T-helper 2 cell treated with Interferon-gamma antibody and Interleukin-4, amounts not matched to agents 100 ng/mL and 5 ng/mL, for 36 hours (primary cell): ENCODE measurements around the gene GSTM2. TPM values are rescaled to one million over a fixed set of nuclear protein-coding genes. Genes with fewer than 3 reads are reported as not detected.
"Not testable (repeated sequence)": the region's sequence is repeated elsewhere in the genome, so short reads cannot be mapped to it uniquely, and the experiment has no call there.

Experiments used
- intact Hi-C: fragments of 100-400 bp; cut with micrococcal nuclease; formaldehyde crosslinking; loops from one replicate; pipeline ENCODE4 v1.15.1; 2023
- total RNA-seq: library from RNA; stranded (reverse); gene quantifications from 2 replicates; pipeline ENCODE4 v1.2.3, GENCODE V29; 2022

Gene GSTM2
- total RNA-seq, 1 donor from 2014 or later = 44.3 TPM

DNA sequence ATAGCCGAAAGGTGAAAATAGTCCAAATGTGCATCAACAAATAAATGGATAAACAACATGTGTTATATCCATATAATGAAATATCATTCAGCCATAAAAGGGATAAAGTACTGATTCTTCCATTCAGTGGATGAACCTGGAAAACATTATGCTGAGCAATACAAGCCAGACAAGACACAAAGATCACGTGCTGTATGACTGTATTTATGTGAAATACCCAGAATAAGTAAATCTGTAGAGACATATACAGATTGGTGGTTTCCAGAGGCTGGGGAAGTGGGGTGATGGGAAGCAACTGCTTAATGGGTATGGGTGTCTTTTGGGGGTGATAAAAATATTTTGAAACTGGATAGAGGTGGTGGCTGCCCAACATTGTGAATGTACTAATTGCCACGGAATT, 25.2 kb upstream of the GSTM2 start:
- intact Hi-C loops = loop anchor here (1.0 to 5.0 kb wide), 4 partner anchors 45 to 342 kb away; partner anchors contain the start of genes AHCYL1, CSF1 and GSTM1

GRCh38 chr1:109643385-109644230, 24.2 kb upstream of the GSTM2 start:
- intact Hi-C loops = loop anchor here (1.0 to 5.0 kb wide), 4 partner anchors 44 to 341 kb away; partner anchors contain the start of genes AHCYL1, CSF1 and GSTM1

- intact Hi-C loops = loop anchor here (5.0 kb wide), 1 partner anchor 268 kb away; the partner anchor contains the start of gene CSF1
Measured at GRCh38 chr1:109644670-109645069, 23.2 kb upstream of the GSTM2 start.

DNA sequence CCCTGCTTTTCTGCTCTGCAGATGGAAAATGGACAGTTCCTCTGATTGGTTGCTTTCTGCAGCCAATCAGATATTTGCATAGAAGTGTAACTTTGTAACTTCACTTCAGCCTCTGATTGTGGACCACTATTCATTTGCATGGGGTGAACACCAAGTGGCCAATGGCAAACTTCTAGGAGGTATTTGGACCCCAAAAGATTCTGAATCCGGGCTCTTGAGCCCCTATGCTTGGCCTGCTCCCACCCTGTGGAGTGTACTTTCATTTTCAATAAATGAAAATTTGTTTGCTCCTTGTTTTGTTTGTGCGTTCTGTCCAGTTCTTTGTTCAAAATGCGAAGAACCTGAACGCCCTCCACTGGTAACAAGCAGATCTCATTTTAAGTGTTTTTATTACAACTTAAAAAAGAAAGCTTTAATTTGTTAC, 18.4 kb upstream of the GSTM2 start:
- intact Hi-C loops = no loop called here

DNA sequence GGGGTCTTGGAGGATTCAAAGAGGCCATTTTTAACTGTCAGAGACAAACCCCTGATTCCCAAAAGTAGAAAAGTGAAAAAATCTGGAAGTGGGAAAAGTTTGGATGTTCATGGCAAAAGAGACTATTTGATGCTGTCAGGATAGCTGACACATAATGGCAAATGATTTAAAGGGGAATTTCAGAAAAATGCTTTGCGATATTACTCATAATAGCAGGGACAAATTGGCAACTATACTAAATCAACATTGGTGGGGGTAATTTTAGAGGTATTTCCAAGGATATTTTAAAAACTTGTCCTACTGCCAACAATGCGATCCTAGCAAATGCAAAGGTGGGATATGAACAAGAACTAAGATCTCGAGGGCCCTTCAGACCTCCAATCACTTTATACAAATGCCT, 17.2 kb upstream of the GSTM2 start:
- intact Hi-C loops = no loop called here

- intact Hi-C loops = no loop called here
Measured at GRCh38 chr1:109652402-109652801, 15.5 kb upstream of the GSTM2 start.

GRCh38 chr1:109653306-109653705, 14.6 kb upstream of the GSTM2 start:
- intact Hi-C loops = no loop called here

- intact Hi-C loops = no loop called here
Measured at GRCh38 chr1:109654519-109654918, 13.3 kb upstream of the GSTM2 start.

GRCh38 chr1:109655615-109656519, 12.0 kb upstream of the GSTM2 start, which contains the start of gene GSTM4:
Gene GSTM4, plus strand, starts transcription at chr1:109656099. Its CDS starts 291 bp downstream, at chr1:109656390.
- intact Hi-C loops = no loop called here

DNA sequence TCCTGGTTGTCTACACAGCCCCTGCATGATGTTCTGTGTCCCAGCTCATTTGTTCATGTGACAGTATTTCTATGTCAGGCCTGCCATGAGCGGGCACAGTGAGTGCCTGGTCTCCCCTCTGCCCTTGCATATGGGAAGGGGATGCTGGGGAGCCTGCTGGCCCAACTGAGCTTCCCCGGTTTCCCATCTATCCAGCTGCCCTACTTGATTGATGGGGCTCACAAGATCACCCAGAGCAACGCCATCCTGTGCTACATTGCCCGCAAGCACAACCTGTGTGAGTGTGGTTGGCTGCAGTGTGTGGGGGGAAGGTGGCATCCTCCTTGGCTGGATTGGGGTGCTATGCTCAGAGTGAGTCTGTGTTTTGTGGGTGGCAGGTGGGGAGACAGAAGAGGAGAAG, 10.5 kb upstream of the GSTM2 start:
- intact Hi-C loops = no loop called here

- intact Hi-C loops = no loop called here
Measured at GRCh38 chr1:109657970-109658369, 9.9 kb upstream of the GSTM2 start.

GRCh38 chr1:109658533-109659042, 9.3 kb upstream of the GSTM2 start:
- intact Hi-C loops = no loop called here

GRCh38 chr1:109659145-109659544, 8.7 kb upstream of the GSTM2 start:
- intact Hi-C loops = no loop called here

- intact Hi-C loops = no loop called here
Measured at GRCh38 chr1:109659997-109660690, 7.7 kb upstream of the GSTM2 start.

DNA sequence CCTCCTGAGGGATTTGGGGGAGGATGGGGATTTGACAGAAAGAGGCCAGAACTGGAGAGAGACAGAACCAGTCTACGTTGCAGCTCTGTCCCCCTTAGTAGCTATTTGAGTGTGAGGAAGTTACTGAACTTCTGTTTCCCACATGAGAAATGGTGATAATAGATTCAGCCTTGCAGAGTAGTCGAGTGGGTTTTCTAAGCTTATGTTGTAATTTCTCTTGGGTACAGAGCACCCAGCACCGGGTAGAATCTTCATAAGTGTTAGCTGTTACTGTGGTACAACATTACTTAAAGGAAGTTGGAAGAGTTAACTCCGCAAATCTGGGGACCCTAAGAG, 7.2 kb upstream of the GSTM2 start:
- intact Hi-C loops = not testable (repeated sequence)

- intact Hi-C loops = no loop called here
Measured at GRCh38 chr1:109661391-109661790, 6.5 kb upstream of the GSTM2 start.

DNA sequence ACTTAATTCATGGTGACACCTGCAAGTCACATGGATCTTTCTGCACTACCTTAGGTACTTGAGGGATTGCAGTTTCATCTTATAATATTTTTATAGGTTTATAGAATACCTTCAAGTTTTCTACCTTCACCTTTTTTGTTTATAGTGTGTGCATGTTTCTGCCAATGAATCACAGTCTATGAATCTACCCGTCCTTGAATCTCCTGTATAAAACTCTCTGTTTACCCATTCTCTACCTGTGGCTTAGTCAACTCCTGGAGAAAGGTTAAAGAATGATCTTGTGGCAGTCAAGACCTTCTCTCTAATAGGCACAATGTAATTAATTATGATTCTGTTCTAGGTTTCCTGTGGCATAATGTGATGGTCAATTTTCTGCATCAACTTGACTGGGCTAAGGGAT, 3.2 kb upstream of the GSTM2 start:
- intact Hi-C loops = no loop called here

DNA sequence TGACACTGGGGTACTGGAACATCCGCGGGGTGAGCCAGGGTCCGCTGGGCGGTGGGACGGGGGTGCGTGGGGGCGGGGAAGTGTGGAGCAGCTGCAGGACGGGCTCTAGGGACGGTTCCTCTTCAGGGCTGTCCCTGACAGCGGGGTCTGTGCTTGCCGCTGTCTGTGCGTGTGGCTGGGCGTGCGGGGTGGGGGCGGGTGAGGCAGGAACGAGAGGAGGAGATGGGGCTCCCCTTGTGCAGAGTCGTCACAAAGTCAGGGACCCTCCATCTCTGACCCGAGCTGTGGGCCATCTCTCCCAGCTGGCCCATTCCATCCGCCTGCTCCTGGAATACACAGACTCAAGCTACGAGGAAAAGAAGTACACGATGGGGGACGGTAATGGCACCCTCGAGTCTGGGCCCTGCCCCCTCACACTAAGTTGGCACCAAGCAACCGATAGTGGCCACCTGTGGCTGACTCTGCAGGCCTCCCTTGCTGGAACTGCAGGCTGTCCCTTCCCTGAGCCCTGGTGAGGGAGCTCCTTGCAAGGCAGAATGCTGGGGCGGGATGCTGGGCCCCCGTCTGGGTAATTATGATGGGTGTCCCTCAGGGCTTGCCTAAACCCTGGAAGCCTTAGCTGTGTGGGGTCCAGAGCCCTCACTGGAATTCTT, 392 bp downstream of the GSTM2 start:
- intact Hi-C loops = loop anchor here (2.0 kb wide), 1 partner anchor 21 kb away; no protein-coding TSS in a partner anchor

DNA sequence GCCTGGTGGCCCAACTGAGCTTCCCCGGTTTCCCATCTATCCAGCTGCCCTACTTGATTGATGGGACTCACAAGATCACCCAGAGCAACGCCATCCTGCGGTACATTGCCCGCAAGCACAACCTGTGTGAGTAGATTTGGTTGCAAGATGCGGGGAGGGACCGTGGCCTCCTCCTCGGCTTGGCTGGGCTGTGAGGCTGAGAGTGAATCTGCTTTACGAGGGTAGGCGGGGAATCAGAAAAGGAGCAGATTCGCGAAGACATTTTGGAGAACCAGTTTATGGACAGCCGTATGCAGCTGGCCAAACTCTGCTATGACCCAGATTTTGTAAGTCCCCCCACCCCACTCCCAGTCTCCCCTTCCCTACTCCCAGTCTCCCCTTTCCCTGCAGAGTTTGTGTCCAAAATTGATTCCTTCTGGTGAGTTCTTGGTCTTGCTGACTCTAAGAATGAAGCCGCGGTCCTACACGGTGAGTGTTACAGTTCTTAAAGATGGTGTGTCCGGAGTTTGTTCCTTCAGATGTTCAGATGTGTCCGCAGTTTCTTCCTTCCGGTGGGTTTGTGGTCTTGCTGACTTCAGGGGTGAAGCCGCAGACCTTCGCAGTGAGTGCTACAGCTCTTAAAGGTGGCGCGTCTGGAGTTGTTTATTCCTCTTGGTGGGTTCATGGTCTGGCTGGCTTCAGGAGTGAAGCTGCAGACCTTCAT, 1.5 kb downstream of the GSTM2 start:
- intact Hi-C loops = loop anchor here (2.0 kb wide), 1 partner anchor 19 kb away; no protein-coding TSS in a partner anchor

GRCh38 chr1:109669949-109670302, 2.1 kb downstream of the GSTM2 start:
- intact Hi-C loops = loop anchor here (2.0 kb wide), 1 partner anchor 19 kb away; no protein-coding TSS in a partner anchor
